ENCODE data around the gene PLCH2.

PLCH2 gene

DNA sequence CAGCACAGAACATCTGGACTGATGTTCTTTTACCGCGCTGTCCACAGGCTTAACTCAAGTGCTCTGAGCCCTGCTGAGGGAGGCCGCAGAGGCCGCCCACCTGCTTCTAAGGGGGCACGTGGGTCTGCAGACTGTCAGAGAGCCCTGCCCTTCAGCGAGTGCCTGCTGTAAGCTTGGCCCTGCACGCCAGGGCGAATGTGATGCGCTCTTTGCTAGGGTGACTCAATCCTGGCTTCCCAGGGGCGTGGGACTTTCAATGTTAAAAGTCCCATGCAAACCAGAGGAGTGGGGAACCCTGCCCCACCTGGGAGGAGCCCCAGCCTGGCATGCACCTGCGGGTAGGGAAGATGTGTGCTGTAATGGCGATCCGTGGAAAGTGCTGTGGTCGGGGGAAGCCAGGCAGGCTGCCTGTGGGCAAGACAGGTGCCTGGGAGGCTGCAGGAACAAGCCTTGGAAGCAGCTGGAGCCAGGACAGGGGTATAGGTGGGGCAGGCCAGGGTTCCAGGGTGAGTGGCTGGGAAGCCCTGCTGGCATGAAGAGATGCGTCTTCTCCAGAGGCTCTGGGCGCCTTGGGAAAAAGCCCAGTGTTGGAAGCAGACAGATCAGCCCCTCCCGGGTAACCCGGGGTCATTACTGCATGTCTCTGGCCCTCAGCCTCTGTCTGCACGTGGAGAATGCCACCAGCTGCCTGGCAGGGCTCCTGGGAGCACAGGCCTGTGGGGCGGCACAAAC is 50.9 kb downstream of the PLCH2 start:
- peaks cover 13% of the 10 kb centered on the region for H3K27me3 ChIP-seq (replicated peaks)
- TF ChIP-seq, protein P1, sequence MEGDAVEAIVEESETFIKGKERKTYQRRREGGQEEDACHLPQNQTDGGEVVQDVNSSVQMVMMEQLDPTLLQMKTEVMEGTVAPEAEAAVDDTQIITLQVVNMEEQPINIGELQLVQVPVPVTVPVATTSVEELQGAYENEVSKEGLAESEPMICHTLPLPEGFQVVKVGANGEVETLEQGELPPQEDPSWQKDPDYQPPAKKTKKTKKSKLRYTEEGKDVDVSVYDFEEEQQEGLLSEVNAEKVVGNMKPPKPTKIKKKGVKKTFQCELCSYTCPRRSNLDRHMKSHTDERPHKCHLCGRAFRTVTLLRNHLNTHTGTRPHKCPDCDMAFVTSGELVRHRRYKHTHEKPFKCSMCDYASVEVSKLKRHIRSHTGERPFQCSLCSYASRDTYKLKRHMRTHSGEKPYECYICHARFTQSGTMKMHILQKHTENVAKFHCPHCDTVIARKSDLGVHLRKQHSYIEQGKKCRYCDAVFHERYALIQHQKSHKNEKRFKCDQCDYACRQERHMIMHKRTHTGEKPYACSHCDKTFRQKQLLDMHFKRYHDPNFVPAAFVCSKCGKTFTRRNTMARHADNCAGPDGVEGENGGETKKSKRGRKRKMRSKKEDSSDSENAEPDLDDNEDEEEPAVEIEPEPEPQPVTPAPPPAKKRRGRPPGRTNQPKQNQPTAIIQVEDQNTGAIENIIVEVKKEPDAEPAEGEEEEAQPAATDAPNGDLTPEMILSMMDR (IDR thresholded peaks at IDR 0.05; ENCODE audit: low read depth, low read length, missing control alignments), result no peak
- no peak overlapping the region for H3K27ac ChIP-seq

DNA sequence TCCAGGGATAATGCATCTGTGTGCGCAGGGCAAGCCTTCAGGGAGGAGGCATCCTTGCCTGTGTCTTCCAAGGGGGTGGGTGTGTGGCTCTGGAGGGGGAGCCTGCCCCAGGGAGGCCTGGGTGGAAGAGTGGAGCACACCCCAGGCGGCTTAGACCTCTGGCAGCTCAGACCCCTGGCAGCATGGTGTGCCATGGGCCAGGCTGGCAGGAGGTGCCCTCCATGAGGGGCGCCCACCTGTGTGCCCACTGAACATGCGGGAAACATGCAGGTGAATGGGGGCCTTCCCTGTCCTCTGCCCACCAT is 51.4 kb downstream of the PLCH2 start:
- Histone ChIP-seq H3K27me3 (replicated peaks) (peaks cover 13% of the 10 kb centered on the region), H3K27ac (no peak overlapping the region), H3K36me3 (replicated peaks) (no peaks in the 10 kb centered on the region), H3K4me3 (ENCODE audit: low read depth, low read length) (no peak overlapping the region)
- TF ChIP-seq, protein P1 (IDR thresholded peaks at IDR 0.05; ENCODE audit: low read depth, low read length, missing control alignments), result no peak
- DNase-seq, result no peak
- in situ Hi-C loops (cut with HindIII; ENCODE audit: low pct_ligation_motif_present, low sequenced_read_pairs), result no loop called here

More for the DNA sequence above, 50.9 kb downstream of the PLCH2 start:
- Histone ChIP-seq H3K36me3 (replicated peaks) (no peaks in the 10 kb centered on the region), H3K4me3 (ENCODE audit: low read depth, low read length) (peak overlapping the region; percentile 63)
- DNase-seq, result no peak
- in situ Hi-C loops (cut with HindIII; ENCODE audit: low pct_ligation_motif_present, low sequenced_read_pairs), result no loop called here

- no peak overlapping the region for H3K4me3 ChIP-seq (ENCODE audit: low read depth, low read length)
- DNase-seq, result no peak
- peaks cover 13% of the 10 kb centered on the region for H3K27me3 ChIP-seq (replicated peaks)
- in situ Hi-C loops (cut with HindIII; ENCODE audit: low pct_ligation_motif_present, low sequenced_read_pairs), result no loop called here
- TF ChIP-seq, protein P1 (IDR thresholded peaks at IDR 0.05; ENCODE audit: low read depth, low read length, missing control alignments), result no peak
- no peak overlapping the region for H3K27ac ChIP-seq
- no peaks in the 10 kb centered on the region for H3K36me3 ChIP-seq (replicated peaks)
These were observed 51.9 kb downstream of the PLCH2 start for GRCh38 chr1:2528016-2528415.

- Histone ChIP-seq H3K36me3 (replicated peaks) (no peaks in the 10 kb centered on the region), H3K27me3 (replicated peaks) (peaks cover 13% of the 10 kb centered on the region), H3K4me3 (ENCODE audit: low read depth, low read length) (no peak overlapping the region), H3K27ac (no peak overlapping the region)
- in situ Hi-C loops (cut with HindIII; ENCODE audit: low pct_ligation_motif_present, low sequenced_read_pairs), result no loop called here
- no peak for DNase-seq
- TF ChIP-seq, protein P1 (IDR thresholded peaks at IDR 0.05; ENCODE audit: low read depth, low read length, missing control alignments), result no peak
These were observed 52.5 kb downstream of the PLCH2 start for GRCh38 chr1:2528611-2528965.

DNA sequence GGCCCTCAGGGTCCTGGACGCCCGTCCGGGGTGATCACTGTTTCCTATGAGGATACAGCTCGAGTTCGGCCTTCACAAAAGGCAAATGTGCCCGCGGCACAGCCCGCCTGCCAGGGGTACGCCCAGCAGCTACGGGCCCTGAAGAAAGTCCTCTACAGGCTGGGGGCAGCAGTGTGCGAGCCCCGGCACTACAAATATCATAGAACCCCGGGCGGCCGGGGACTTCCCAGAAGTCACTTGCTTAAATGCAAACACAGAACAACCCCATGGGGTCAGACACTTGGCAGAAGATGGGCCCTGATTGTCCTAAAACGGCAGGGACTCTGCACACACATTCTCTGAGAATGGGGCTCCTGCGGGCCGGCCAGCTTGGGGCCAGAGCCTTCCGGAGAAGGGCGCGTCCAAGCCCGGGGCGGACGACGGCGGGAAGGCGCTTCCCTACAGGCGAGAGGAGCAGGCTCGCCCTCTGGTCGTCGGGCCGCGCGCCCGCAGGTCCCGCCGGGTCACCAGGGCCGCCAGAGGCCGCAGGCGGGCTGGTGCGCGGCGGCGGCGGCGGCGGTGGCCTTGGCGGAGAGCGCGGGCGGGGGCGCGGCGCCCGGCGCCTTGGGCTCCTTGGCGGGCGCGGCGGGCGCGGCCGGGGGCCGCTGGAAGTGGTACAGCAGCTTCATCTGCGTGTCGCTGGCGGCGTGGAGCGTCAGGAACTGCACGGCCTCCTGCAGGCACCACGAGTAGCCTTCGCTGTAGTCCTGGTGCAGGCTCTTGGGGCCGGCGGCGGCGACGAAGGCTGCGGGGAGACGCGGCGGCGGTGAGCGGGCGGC is 53.1 kb downstream of the PLCH2 start:
- H3K4me3 ChIP-seq (ENCODE audit: low read depth, low read length), result peak overlapping the region; percentile 3
- no peaks in the 10 kb centered on the region for H3K36me3 ChIP-seq (replicated peaks)
- H3K27me3 ChIP-seq (replicated peaks), result peaks cover 13% of the 10 kb centered on the region
- no peak for DNase-seq
- TF ChIP-seq, protein P1 (IDR thresholded peaks at IDR 0.05; ENCODE audit: low read depth, low read length, missing control alignments), result peak; percentile 23
- in situ Hi-C loops (cut with HindIII; ENCODE audit: low pct_ligation_motif_present, low sequenced_read_pairs), result no loop called here
- no peak overlapping the region for H3K27ac ChIP-seq
